ENCODE data around the gene SH3PXD2B. TPM values are rescaled to one million over a fixed set of nuclear protein-coding genes. Genes with fewer than 3 reads are reported as not detected.

The SH3PXD2B gene
- total RNA-seq, 3 donors from 2014 or later, result 35.3 to 118 (median 43.9) TPM

GRCh38 chr5:172342918-172343317 is 111.4 kb downstream of the SH3PXD2B start:
- no peak for TF ChIP-seq POLR2A (IDR thresholded peaks at IDR 0.05)
- H3K36me3 ChIP-seq, result peaks cover 3% of the 10 kb centered on the region
- H3K4me3 ChIP-seq, result no peak overlapping the region
- no peaks in the 10 kb centered on the region for H3K27me3 ChIP-seq
- no peak overlapping the region for H3K27ac ChIP-seq
- H3K4me1 ChIP-seq, result no peaks in the 10 kb centered on the region
- intact Hi-C loops (cut with DNase I; ENCODE audit: low total_unique reads), result no loop called here
- H3K9me3 ChIP-seq, result no peaks in the 10 kb centered on the region
- DNase-seq (ENCODE audit: low spot score in 2 of 2), result no peak

GRCh38 chr5:172339264-172340180 is 114.8 kb downstream of the SH3PXD2B start:
- H3K27me3 ChIP-seq, result no peaks in the 10 kb centered on the region
- DNase-seq (ENCODE audit: low spot score in 2 of 2), result no peak
- H3K9me3 ChIP-seq, result no peaks in the 10 kb centered on the region
- H3K27ac ChIP-seq, result no peak overlapping the region
- H3K4me1 ChIP-seq, result no peaks in the 10 kb centered on the region
- TF ChIP-seq CTCF (IDR thresholded peaks at IDR 0.05) (no peak), POLR2AphosphoS5 (IDR thresholded peaks at IDR 0.05) (no peak), POLR2A (IDR thresholded peaks at IDR 0.05) (no peak)
- intact Hi-C loops (cut with DNase I; ENCODE audit: low total_unique reads), result no loop called here
- no peaks in the 10 kb centered on the region for H3K36me3 ChIP-seq
- no peak overlapping the region for H3K4me3 ChIP-seq

- H3K4me1 ChIP-seq, result no peaks in the 10 kb centered on the region
- no peaks in the 10 kb centered on the region for H3K27me3 ChIP-seq
- intact Hi-C loops (cut with DNase I; ENCODE audit: low total_unique reads), result no loop called here
- no peak for TF ChIP-seq CTCF (IDR thresholded peaks at IDR 0.05)
- no peak for TF ChIP-seq POLR2AphosphoS5 (IDR thresholded peaks at IDR 0.05)
- no peak for TF ChIP-seq POLR2A (IDR thresholded peaks at IDR 0.05)
- no peak overlapping the region for H3K4me3 ChIP-seq
- no peak for DNase-seq (ENCODE audit: low spot score in 2 of 2)
- H3K9me3 ChIP-seq, result no peaks in the 10 kb centered on the region
- no peaks in the 10 kb centered on the region for H3K36me3 ChIP-seq
- H3K27ac ChIP-seq, result no peak overlapping the region
Measured at GRCh38 chr5:172336676-172337285, 117.5 kb downstream of the SH3PXD2B start.

GRCh38 chr5:172336264-172336663 is 118.1 kb downstream of the SH3PXD2B start:
- Histone ChIP-seq H3K36me3 (no peaks in the 10 kb centered on the region), H3K27me3 (no peaks in the 10 kb centered on the region), H3K4me1 (no peaks in the 10 kb centered on the region), H3K27ac (no peak overlapping the region), H3K4me3 (no peak overlapping the region), H3K9me3 (no peaks in the 10 kb centered on the region)
- intact Hi-C loops (cut with DNase I; ENCODE audit: low total_unique reads), result no loop called here
- DNase-seq (ENCODE audit: low spot score in 2 of 2), result no peak
- TF ChIP-seq POLR2AphosphoS5 (IDR thresholded peaks at IDR 0.05), result no peak
- TF ChIP-seq CTCF (IDR thresholded peaks at IDR 0.05), result no peak
- no peak for TF ChIP-seq POLR2A (IDR thresholded peaks at IDR 0.05)

GRCh38 chr5:172335721-172336120 is 118.6 kb downstream of the SH3PXD2B start:
- DNase-seq (ENCODE audit: low spot score in 2 of 2), result no peak
- no peak overlapping the region for H3K4me3 ChIP-seq
- no peaks in the 10 kb centered on the region for H3K4me1 ChIP-seq
- no peak overlapping the region for H3K27ac ChIP-seq
- no peaks in the 10 kb centered on the region for H3K9me3 ChIP-seq
- H3K36me3 ChIP-seq, result no peaks in the 10 kb centered on the region
- H3K27me3 ChIP-seq, result no peaks in the 10 kb centered on the region
- TF ChIP-seq POLR2A (IDR thresholded peaks at IDR 0.05) (no peak), POLR2AphosphoS5 (IDR thresholded peaks at IDR 0.05) (no peak), CTCF (IDR thresholded peaks at IDR 0.05) (no peak)
- intact Hi-C loops (cut with DNase I; ENCODE audit: low total_unique reads), result no loop called here
